HEK293T (cell line): Measurements from ENCODE around the gene TMEM256.

ENCODE experiments used
- CTCF ChIA-PET: fragments of 350-600 bp; formaldehyde crosslinking; extraction: SDS; loops from one replicate; lab custom pipeline; 2021; ENCODE audit warnings: antibody characterized with exemption, inconsistent platforms; lab: Yijun Ruan, JAX
- POLR2A ChIA-PET: fragments of 350-600 bp; formaldehyde crosslinking; extraction: SDS; loops from one replicate; lab custom pipeline; 2020; ENCODE audit warnings: antibody characterized with exemption, inconsistent platforms; lab: Yijun Ruan, JAX
- DNase-seq: peaks from one replicate; pipeline ENCODE4 v3.0.0; 2012; ENCODE audit warnings: mixed read lengths; ENCODE audit errors: extremely low spot score
- ARNT ChIP-seq: fragments of 450-650 bp; IDR thresholded peaks from 2 replicates; pipeline ENCODE4 v1.6.1; 2017; ENCODE audit warnings: mild to moderate bottlenecking
- BHLHE40 ChIP-seq: fragments of 450-650 bp; IDR thresholded peaks from 2 replicates; pipeline ENCODE4 v1.6.1; 2016; ENCODE audit warnings: mild to moderate bottlenecking, moderate library complexity, borderline replicate concordance
- CTBP1 ChIP-seq: fragments of 450-650 bp; IDR thresholded peaks from 2 replicates; pipeline ENCODE4 v1.6.1; 2016; ENCODE audit warnings: borderline replicate concordance
- ELF4 ChIP-seq: fragments of 450-650 bp; IDR thresholded peaks from 2 replicates; pipeline ENCODE4 v1.6.1; 2017; ENCODE audit warnings: antibody characterized with exemption
- FOXA1 ChIP-seq: fragments of 450-650 bp; IDR thresholded peaks from 2 replicates; pipeline ENCODE4 v1.6.1; 2016; ENCODE audit warnings: mild to moderate bottlenecking
- FOXK2 ChIP-seq: fragments of 450-650 bp; IDR thresholded peaks from 2 replicates; pipeline ENCODE4 v1.6.1; 2016; ENCODE audit warnings: mild to moderate bottlenecking
- FOXM1 ChIP-seq: fragments of 450-650 bp; IDR thresholded peaks from 2 replicates; pipeline ENCODE4 v1.6.1; 2017; ENCODE audit warnings: mild to moderate bottlenecking, borderline replicate concordance
- HDGF ChIP-seq: fragments of 450-650 bp; IDR thresholded peaks from 2 replicates; pipeline ENCODE4 v1.6.1; 2017; ENCODE audit warnings: antibody characterized with exemption, borderline replicate concordance
- L3MBTL2 ChIP-seq: fragments of 450-650 bp; conservative IDR thresholded peaks from 2 replicates; pipeline ENCODE4 v1.6.1; 2016; ENCODE audit warnings: mild to moderate bottlenecking
- LEF1 ChIP-seq: fragments of 450-650 bp; IDR thresholded peaks from 2 replicates; pipeline ENCODE4 v1.6.1; 2017; ENCODE audit warnings: mild to moderate bottlenecking, borderline replicate concordance
- NFRKB ChIP-seq: fragments of 450-650 bp; IDR thresholded peaks from 2 replicates; pipeline ENCODE4 v1.6.1; 2016; ENCODE audit warnings: mild to moderate bottlenecking, moderate library complexity
- PKNOX1 ChIP-seq: fragments of 450-650 bp; IDR thresholded peaks from 2 replicates; pipeline ENCODE4 v1.6.1; 2016
- SP1 ChIP-seq: fragments of 450-650 bp; IDR thresholded peaks from 2 replicates; pipeline ENCODE4 v1.6.1; 2017
- SUZ12 ChIP-seq: fragments of 450-650 bp; IDR thresholded peaks from 2 replicates; pipeline ENCODE4 v1.6.1; 2016; ENCODE audit warnings: mild to moderate bottlenecking
- TARDBP ChIP-seq: fragments of 450-650 bp; IDR thresholded peaks from 2 replicates; pipeline ENCODE4 v1.6.1; 2016
- ZNF384 ChIP-seq: fragments of 450-650 bp; IDR thresholded peaks from 2 replicates; pipeline ENCODE4 v1.6.1; 2016

Gene TMEM256

GRCh38 chr17:7403977-7404736, at the start of gene TMEM256:
TMEM256 (minus strand) TSS chr17:7404097; CDS start chr17:7404084, 13 bp downstream.
- TF ChIP-seq SP1 (0 out of 2 replicates have a peak, but pooled peaks have one; percentile 38), PKNOX1 (no peak), CTBP1 (no peak), HDGF (peak; percentile 45; the same call in 1 of the 2 replicates), ZNF384 (no peak), SUZ12 (no peak), LEF1 (no peak), NFRKB (no peak), TARDBP (no peak), ARNT (no peak), FOXK2 (no peak)
- POLR2A ChIA-PET: interaction anchor here (0.6 to 2.1 kb wide), 27 partner anchors 8 to 283 kb away, joined by 3 to 25 read pairs (median 4); partner anchors contain the start of genes CHRNB1, PLSCR3, POLR2A and TMEM102
- CTCF ChIA-PET: interaction anchor here (0.6 kb wide), 3 partner anchors 43 to 855 kb away, joined by 3 to 4 read pairs (median 3); no protein-coding TSS in a partner anchor
- DNase-seq: peak; percentile 93

- TF ChIP-seq BHLHE40: no peak
- TF ChIP-seq HDGF: no peak
- TF ChIP-seq ELF4: no peak
- ChIA-PET POLR2A (no interaction called here), CTCF (no interaction called here)
- DNase-seq: no peak
Observed at GRCh38 chr17:7448461-7448860, 44.6 kb upstream of the TMEM256 start.

- peak; percentile 32 for DNase-seq
- TF ChIP-seq LEF1 (no peak), PKNOX1 (no peak), ARNT (no peak), FOXM1 (no peak), SUZ12 (no peak), ELF4 (no peak), NFRKB (no peak), SP1 (no peak), TARDBP (no peak), FOXK2 (no peak)
- ChIA-PET POLR2A (interaction anchor here (1.1 to 4.1 kb wide), 9 partner anchors 8 to 115 kb away, joined by 3 to 18 read pairs (median 6); partner anchors contain the start of genes POLR2A, TMEM102 and TMEM256), CTCF (interaction anchor here (0.6 to 1.1 kb wide), 2 partner anchors 9 to 90 kb away, joined by 3 read pairs; partner anchors contain the start of gene TMEM95)
Observed at GRCh38 chr17:7445619-7445968, 41.7 kb upstream of the TMEM256 start.

GRCh38 chr17:7444682-7445618, 41.1 kb upstream of the TMEM256 start, which contains the start of gene CHRNB1:
CHRNB1 (plus strand) TSS chr17:7445061; CDS start chr17:7445128, 67 bp downstream.
- peak; percentile 40 for DNase-seq
- TF ChIP-seq SP1 (no peak), SUZ12 (no peak), PKNOX1 (peak; percentile 47; the same call in 1 of the 2 replicates), ELF4 (no peak)
- POLR2A ChIA-PET: interaction anchor here (0.9 to 4.1 kb wide), 13 partner anchors 9 to 116 kb away, joined by 3 to 18 read pairs (median 5); partner anchors contain the start of genes POLR2A, SPEM2, TMEM102 and TMEM256
- CTCF ChIA-PET: interaction anchor here (1.0 to 1.5 kb wide), 3 partner anchors 10 to 115 kb away, joined by 3 to 6 read pairs (median 4); partner anchors contain the start of genes TMEM102 and TMEM95

GRCh38 chr17:7443499-7444485, 39.9 kb upstream of the TMEM256 start:
- ChIA-PET POLR2A (interaction anchor here (0.6 to 4.1 kb wide), 9 partner anchors 8 to 114 kb away, joined by 3 to 18 read pairs (median 4); partner anchors contain the start of genes POLR2A, SPEM2, TMEM102 and TMEM256), CTCF (interaction anchor here (1.0 to 1.5 kb wide), 2 partner anchors 8 to 116 kb away, joined by 4 to 6 read pairs; partner anchors contain the start of gene TMEM102)
- TF ChIP-seq BHLHE40 (no peak), FOXM1 (no peak), SUZ12 (no peak), HDGF (no peak), FOXK2 (no peak), SP1 (no peak), FOXA1 (no peak), ELF4 (no peak), TARDBP (no peak), CTBP1 (no peak), L3MBTL2 (no peak), NFRKB (no peak), ARNT (no peak), ZNF384 (no peak), PKNOX1 (no peak), LEF1 (no peak)
- DNase-seq: no peak
